GM18870 (cell line): ENCODE measurements around the gene FER.
"Not testable (repeated sequence)": the region's sequence is repeated elsewhere in the genome, so short reads cannot be mapped to it uniquely, and the experiment has no call there.

Source experiments
- ATAC-seq: cut with Tn5 transposase; IDR thresholded peaks from one replicate; pipeline ENCODE4 v1.9.1; 2021; ENCODE audit warnings: moderate library complexity; ENCODE audit not compliant: unreplicated experiment

Gene FER

DNA sequence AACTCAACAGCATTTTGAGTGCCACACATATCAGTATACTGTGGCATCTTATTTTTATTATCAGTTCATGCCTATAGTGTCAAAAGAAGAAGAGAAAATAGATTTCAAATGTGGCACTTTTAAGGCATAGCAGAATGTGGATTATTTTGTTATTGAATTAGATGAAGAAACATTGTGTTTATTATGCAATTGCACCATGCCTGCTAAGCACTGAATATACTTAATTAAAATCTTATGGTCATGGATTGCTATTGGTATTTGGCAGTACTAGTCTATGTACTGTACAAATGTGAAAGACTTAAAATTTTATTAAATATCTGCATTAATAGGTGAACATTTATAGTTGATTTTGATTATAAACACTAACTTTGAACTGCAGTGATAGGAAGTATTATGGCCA, 128.8 kb downstream of the FER start:
- no peak for ATAC-seq

DNA sequence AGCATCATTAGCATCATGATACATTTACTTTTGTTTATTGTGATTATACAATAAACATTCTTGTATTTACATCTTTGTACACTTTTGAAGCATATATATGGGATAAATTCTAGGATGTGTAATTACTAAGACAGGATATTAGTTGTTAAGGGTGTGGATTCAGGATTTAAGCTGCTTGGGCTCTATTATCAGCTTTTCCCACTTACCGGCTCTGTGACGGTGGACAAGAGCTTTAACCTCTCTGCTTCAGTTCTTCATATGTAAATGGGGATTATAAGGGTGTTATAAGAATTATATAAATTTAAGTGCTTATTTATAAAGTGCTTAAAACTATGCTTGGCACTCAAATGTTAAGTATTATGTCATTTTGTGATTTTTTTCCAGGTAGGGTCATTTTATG, 131.1 kb downstream of the FER start:
- ATAC-seq: no peak

DNA sequence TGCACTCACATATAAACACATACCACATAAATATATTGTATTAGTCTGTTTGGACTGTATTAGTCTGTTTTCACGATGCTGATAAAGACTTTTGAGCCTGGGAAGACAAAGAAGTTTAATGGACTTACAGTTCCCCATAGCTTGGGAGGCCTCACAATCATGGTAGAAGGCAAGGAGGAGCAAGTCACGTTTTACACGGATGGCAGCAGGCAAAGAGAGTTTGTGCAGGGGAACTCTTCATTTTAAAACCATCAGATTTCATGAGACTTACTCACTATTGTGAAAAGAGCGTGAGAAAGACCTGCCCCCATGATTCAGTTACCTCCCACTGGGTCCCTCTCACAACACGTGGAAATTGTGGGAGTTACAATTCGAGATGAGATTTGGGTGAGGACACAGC, 133.4 kb downstream of the FER start:
- no peak for ATAC-seq

DNA sequence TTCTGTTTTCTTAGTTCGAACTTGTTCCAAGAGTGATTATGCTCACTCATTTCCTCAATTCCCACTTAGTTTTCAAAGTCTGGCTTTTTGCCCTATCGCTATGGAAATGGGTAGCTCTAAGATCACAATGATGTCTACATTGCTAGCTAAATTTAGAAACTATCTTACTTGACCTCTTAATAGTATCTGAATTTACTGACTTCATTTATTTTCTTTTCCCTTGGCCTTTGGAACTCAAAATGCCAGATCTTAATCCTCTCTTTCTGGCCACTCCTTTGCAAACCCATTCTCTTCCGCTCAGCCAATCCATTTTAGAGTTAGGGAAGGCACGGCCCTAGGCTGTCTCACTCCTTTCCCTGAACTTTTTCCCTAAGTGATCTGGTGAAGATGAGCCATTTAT, 137.0 kb downstream of the FER start:
- no peak for ATAC-seq

DNA sequence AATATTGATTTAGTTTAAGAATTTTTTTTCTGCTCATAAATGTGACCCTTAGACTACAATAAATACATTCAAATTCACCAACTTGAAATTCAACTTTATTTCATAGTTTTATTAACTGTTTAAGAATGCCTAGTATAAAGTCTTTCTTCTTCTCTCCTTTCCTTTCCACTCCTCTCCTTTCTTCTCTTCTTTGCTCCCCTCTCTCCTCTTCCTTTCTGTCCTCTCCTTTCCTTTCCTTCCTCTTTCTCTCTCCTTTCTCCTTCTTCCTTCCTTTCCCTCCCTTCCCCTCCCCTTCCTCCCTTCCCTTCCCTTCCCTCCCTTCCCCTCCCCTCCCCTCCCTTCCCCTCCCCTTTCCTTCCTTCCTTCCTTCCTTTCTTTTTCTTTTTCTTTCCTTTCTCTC, 150.6 kb downstream of the FER start:
- no peak for ATAC-seq

DNA sequence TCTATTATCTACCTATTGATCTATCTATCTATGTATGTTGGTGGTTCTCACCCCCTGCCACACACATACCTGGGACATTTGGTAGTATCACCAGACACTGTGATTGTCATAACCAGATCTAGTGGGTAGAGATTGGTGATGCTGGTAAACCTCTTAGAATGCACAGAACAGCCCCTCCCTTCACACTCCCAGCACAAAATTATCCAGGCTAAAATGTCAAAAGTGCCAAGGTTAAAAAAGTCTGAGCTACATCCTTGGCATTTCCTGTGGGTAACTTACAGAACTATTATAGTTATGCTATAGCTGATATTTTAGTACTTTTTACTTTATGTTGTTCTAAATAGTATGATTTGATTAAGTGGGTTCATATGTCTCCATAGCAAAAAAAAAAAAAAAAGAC, 151.0 kb downstream of the FER start:
- ATAC-seq: no peak

DNA sequence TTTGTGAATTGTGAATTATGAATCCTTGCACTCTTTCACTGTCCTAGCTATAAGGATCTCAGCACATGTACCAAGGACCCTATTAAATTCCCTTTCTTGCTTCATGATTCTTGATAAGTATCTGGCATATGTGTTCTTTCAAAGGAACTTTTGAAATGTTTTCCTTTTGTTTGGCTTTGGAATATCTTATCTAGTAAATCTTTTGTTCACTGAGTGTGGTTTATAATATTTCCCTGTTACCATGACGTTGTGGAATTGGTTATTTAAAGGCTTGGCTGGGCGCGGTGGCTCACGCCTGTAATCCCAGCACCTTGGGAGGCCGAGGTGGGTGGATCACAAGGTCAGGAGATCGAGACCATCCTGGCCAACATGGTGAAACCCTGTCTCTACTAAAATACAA, 151.5 kb downstream of the FER start:
- ATAC-seq: not testable (repeated sequence)

DNA sequence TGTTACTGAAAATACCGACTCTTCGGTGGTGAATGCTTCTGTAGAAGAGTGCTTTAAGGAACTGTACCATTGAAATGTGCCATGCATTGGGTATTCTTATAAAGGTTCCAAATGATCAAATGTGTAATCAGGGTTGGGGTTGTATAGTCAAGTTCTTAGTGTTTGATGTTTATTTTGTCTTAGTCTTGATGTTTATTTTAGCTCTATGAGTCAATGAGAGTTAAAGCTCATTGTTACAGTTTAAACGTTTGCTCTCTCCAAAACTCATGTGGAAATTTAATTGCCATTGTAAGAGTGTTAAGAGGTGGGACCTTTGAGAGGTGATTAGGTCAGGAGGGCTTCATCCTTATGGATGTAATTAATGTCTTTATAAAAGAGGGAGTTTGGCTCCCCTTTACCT, 153.0 kb downstream of the FER start:
- no peak for ATAC-seq

DNA sequence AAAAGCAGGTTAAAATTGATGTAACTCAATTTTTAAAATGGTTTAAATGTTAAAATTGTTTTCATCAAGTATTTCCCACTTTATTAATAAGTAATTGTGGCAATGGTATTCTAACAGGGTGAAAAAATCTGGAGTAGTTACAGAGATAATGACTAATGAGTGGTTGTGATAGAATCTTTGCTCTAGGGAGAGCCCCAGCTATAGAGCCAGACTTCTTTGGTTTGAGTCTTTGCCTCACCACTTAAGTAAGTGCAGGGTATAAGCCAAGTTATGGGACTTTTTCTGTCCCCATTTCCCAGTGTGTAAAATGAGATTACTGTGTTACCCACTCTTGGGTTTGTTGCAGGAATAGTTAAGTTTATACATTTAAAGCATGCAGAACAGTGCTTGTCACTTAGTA, 158.1 kb downstream of the FER start:
- ATAC-seq: no peak

DNA sequence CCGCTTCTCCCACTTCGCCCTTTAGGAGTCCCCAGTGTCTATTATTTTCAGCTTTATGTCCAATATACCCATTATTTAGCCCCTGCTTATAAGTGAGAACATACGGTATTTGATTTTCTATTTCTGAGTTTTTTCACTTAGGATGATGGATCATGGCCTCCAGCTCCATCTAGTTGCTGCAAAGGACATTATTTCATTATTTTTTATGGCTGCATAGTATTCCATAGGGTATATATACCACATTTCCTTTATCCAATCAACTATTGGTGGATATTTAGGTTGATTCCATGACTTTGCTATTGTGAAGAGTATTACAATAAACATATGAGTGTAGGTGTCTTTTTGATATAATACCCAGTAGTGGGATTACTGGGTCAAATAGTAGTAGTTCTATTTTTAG, 162.9 kb downstream of the FER start:
- no peak for ATAC-seq

DNA sequence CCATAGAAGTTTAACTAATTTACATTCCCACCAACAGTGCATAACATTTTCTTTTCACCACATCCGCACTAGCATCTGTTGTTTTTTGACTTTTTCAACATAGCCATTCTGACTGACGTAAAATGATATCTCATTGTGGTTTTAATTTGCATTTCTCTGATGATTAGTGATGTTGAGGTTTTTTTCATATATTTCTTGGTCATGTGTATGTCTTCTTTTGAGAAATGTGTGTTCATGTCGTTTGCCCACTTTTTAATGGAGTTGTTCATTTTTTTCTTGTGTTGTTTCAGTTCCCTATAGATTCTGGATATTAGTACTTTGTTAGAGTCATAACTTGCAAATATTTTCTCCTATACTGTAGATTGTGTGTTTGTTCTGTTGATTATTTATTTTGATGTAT, 163.4 kb downstream of the FER start:
- ATAC-seq: peak; percentile 76

DNA sequence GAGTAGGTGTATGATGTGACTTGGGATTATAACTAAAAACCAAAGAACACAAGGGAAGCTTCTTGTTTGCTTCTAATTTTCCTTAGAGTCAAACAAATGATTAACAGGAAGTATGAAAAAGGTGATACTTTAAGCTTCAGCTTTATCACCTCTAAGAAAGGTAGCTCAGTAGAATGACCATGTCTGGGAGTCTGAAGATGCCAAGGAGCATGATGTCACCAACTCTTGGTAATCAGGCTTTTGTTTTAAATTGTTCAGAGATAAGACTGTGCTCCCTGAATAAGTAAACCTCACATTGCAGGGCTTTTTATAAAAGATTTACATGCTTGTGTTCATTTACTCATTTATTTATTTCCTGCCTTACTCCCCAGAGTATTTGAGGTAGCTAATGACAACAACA, 169.9 kb downstream of the FER start:
- ATAC-seq: no peak

DNA sequence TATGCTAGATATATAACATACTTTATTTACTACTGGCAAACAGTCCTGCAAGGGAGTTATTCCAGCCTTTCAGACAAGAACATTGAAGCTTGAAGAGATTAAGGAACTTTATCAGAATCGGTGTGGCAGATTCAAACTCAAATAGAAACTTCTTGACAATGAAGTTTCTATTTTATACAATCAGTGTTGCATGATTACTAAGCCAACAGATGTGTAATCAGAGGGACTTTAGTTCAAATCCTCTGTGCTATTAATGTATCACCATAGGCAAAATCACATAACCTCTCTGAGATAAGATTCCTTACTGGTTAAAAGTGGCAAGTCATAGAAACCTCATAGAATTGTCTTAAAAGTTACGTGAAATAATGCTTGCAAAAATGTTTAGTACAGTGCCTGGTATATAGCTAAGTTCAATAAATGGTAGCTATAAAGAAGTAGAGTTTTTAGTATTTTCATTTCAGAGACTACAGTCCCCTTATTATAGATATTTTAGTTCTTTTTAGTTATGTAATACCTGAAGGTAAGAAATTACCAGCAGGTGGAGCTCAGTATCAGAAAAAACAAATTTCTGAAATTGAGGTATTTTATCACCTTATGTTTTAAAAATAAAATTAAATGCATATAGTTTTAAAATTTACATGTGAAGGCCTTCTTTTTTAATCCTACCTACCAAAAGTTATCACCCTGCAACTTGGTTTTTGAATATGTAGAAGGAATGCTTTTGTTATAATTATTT, 172.1 kb downstream of the FER start:
- ATAC-seq: no peak

DNA sequence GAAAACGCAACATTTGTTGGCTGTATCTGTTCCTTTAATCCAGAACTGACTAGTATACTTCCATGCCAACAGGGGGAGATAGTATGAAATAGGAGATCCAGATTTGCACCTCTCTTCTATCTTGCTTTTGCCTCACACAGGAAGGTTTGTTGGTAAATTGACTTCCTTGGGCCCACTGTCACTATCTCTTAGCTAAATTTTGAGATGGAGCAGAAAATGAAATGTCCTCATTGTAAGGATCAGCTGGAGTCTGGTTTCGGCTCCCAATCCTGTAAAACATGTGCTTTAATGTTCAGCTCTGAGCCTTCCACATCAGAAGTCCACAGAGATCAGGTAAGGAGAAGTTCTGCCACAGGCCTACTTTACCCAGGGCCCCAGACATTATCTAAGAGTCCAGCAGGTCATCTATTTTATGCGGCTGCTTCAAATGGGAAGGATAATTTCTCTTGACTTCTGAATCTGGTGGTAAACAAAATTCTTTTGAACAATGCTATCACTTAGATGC, 176.8 kb downstream of the FER start:
- ATAC-seq: peak; percentile 35

DNA sequence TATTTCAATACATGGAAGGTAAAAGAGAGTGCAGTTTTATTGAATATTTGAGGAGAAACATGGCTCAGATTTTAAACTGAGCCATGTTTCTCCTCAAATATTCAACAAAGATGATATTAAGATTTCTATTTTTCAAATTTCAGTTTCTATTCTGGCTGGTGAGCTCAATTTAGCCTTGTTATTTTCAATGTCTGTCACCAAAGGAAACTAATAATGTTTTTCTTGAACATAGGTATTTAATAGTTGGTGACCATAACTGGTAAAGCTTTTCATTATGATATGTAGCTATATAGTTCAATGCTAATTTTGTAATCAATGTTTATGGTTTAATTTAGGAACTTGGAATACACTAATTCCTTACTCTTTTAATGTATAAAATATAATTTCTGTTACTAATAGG, 177.4 kb downstream of the FER start:
- ATAC-seq: no peak

DNA sequence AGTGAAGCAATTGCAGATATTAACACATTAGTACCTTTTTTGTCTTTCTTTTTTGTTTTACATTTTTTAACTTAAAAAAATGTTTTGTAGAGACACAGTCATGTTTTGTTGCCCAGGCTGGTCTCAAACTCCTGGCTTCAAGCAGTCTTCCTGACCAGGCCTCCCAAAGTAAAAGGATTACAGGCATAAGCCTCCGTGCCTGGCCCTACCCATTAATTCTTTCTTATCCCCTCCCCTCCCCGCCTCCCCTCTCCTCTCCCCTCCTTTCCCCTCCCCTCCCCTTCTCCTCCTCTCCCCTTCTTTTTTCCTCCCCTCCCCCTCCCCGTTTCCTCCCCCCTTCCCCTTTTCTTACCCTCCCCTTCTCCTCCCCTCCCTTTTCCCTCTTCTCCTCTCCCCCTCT, 182.4 kb downstream of the FER start:
- no peak for ATAC-seq

DNA sequence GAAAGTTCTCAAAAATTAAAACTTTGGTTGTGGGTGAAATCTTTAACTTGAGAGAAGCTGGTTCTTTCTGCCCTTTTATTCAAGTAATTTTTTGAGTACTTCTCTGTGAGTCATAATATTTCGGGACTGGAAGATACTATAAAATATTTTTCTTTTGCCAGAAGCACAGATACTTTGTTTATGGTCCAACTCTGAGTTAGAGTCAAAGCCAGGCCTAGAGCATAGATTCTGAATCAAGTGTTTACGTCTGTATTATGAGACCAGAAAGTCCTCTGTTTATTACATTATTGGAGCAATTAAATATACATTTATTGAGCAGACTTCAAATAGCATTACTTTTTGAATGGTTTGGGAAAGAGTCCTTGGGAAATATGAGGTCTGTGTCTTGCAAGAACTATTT, 187.9 kb downstream of the FER start:
- ATAC-seq: no peak

DNA sequence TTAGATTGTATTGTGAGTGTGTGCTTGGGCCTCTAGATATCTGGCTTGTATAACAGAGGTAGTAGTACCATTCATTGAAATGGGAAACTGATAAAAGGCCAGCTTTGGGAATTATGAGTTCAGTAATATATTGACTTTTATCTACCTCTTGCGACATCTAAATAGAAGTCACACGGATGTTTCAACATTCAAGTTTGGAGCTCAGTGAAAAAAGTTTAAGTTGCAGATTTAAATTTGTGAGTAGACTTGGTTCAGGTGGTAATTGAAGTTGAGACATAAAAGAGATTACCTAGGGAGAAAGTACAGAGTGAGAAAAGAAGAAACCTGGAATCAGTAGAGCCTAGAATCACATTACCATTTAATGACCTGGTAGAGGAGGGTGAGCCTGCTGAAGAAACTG, 189.5 kb downstream of the FER start:
- ATAC-seq: no peak

DNA sequence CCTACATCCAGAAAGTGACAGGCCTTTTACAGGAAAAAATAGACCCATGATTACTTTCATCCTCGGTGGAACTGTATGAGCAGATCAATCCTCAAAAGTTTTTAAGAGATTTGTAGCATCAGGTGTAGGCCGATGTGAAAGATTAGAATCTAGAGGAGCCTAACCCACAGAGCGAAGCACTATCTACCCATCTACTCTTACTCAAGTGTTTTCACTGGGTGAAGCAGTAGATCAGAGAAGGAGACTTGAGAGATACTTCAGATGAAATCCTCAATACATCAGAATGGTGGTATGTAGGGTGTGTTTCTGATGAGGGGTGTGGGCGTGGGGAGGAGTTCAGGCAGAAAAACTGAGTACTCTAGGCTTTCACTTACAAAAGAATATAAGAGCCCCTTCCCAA, 192.8 kb downstream of the FER start:
- no peak for ATAC-seq

DNA sequence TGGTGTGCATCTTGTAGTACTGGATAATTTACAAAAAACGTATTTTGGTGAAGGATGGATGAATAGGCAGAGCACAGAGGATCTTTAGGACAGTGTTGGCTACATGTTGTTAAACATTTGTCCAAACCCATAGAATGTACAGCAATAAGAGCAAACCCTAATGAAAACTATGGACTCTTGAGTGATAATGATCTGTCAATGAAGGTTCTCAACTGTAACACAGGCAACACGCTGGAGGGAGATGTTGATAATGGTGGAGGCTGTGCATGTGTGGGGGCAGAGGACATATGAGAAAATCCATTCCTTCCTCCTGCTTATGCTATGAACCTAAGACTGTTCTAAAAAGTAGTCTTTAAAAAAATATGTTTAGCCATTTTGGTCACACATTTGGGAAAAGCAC, 194.0 kb downstream of the FER start:
- ATAC-seq: no peak

DNA sequence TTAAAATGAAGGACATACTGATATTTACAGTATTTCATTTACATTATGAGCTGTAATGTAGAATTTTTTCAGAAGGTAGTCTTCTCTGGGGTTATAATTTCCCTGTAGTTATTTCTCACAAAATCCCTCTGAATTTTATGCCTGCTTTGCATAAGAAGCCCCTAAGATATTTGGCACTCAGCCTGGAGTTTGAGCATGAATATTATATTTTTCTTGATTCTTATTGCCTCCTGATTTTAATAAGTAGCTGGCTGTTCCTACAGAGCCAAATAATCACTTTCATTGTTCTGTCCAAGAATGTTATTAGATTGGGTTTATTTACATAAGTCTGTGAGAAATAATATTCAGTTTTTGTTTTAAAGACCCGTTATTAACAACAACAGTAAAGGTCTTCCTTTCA, 195.0 kb downstream of the FER start:
- no peak for ATAC-seq

DNA sequence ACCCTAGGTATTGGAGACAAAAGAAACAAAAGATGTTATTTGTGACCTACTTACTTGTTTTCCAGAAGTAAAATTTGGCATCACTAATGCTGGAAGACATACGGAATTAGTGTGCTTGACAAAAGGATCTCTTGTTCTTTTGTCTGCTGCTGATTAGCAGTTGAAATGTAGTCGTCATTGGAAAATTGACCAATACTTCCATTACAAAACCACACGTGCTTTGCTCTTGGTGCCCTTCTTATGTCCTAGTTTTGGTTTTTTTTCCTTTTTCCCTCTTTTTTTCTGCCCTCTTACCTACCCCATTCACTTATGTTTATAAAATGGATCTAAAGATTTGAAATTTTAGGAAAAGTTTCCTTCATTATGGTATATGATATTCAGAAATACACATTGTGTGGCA, 197.4 kb downstream of the FER start:
- ATAC-seq: no peak

DNA sequence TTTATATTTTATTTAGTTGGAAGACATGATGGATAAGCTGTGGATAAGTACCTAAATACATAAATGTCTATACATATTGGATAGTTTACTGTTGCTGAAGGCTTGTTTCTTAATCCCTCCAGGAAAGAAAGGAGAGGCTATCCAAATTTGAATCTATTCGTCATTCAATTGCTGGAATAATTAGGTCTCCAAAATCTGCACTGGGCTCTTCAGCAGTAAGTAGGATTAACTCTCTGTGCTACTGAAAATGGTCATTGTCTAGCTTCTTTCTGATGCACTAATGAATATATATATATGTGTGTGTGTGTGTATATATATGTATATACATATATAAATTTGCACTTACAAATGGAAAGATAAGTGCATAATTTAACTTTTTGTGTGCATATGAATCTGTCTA, 198.3 kb downstream of the FER start:
- no peak for ATAC-seq
